ENCODE data around the gene LARGE1. TPM values are rescaled to one million over a fixed set of nuclear protein-coding genes. Genes with fewer than 3 reads are reported as not detected.
A peak's percentile ranks its signal among the peaks of the same experiment; 100 is the strongest.

Gene LARGE1
- total and polyA plus RNA-seq, 2 donors (not counting 1 experiment from before 2014, with no cell fraction given), result 14.1 to 19.2 TPM

GRCh38 chr22:33828302-33828701 is 92.0 kb downstream of the LARGE1 start:
- H3K4me2 ChIP-seq (ENCODE audit: extremely low read depth, insufficient read depth, low read length), result no peak overlapping the region
- no peaks in the 10 kb centered on the region for H3K9me3 ChIP-seq (ENCODE audit: control insufficient read depth, insufficient read depth, low read depth, low read length)
- H4K20me1 ChIP-seq (ENCODE audit: control insufficient read depth, extremely low read depth, insufficient read depth, low read length), result no peaks in the 10 kb centered on the region
- H3K27me3 ChIP-seq (ENCODE audit: control insufficient read depth, insufficient read depth, low read length), result no peaks in the 10 kb centered on the region
- no peak overlapping the region for H3K9ac ChIP-seq (ENCODE audit: insufficient read depth, low read length)
- H3K36me3 ChIP-seq (ENCODE audit: control insufficient read depth, insufficient read depth, low read length), result no peaks in the 10 kb centered on the region
- H3K79me2 ChIP-seq (ENCODE audit: control insufficient read depth, insufficient read depth, low read length), result no peaks in the 10 kb centered on the region
- H3K4me3 ChIP-seq (replicated peaks in 1 of 4; ENCODE audit: control extremely low read depth in 1 of 4, insufficient read depth in 1 of 4, low read depth in 3 of 4, low read length in 4 of 4), result no peak overlapping the region
- no peak for DNase-seq (ENCODE audit: low read depth in 2 of 2)
- peaks cover 4% of the 10 kb centered on the region for H3K4me1 ChIP-seq (ENCODE audit: control insufficient read depth, extremely low read depth, insufficient read depth, low read length)
- no peak overlapping the region for H2AFZ ChIP-seq (ENCODE audit: low read length)
- no peak overlapping the region for H3K27ac ChIP-seq (ENCODE audit: insufficient read depth, low read length)
- TF ChIP-seq CTCF (conservative IDR thresholded peaks at IDR 0.05 in 1 of 2, IDR thresholded peaks at IDR 0.05 in 1 of 2; ENCODE audit: low read depth in 1 of 2, low read length in 2 of 2), result no peak
- no peak for TF ChIP-seq EZH2 (IDR thresholded peaks at IDR 0.05; ENCODE audit: low read length, missing control alignments)

GRCh38 chr22:33825761-33826160 is 94.5 kb downstream of the LARGE1 start:
- H4K20me1 ChIP-seq (ENCODE audit: control insufficient read depth, extremely low read depth, insufficient read depth, low read length), result no peaks in the 10 kb centered on the region
- peaks cover 4% of the 10 kb centered on the region for H3K4me1 ChIP-seq (ENCODE audit: control insufficient read depth, extremely low read depth, insufficient read depth, low read length)
- no peaks in the 10 kb centered on the region for H3K36me3 ChIP-seq (ENCODE audit: control insufficient read depth, insufficient read depth, low read length)
- TF ChIP-seq EZH2 (IDR thresholded peaks at IDR 0.05; ENCODE audit: low read length, missing control alignments) (no peak), CTCF (conservative IDR thresholded peaks at IDR 0.05 in 1 of 2, IDR thresholded peaks at IDR 0.05 in 1 of 2; ENCODE audit: low read depth in 1 of 2, low read length in 2 of 2) (no peak)
- no peak overlapping the region for H3K9ac ChIP-seq (ENCODE audit: insufficient read depth, low read length)
- H2AFZ ChIP-seq (ENCODE audit: low read length), result no peak overlapping the region
- no peak for DNase-seq (ENCODE audit: low read depth in 2 of 2)
- H3K4me3 ChIP-seq (replicated peaks in 1 of 4; ENCODE audit: control extremely low read depth in 1 of 4, insufficient read depth in 1 of 4, low read depth in 3 of 4, low read length in 4 of 4), result no peak overlapping the region
- H3K27me3 ChIP-seq (ENCODE audit: control insufficient read depth, insufficient read depth, low read length), result no peaks in the 10 kb centered on the region
- H3K4me2 ChIP-seq (ENCODE audit: extremely low read depth, insufficient read depth, low read length), result no peak overlapping the region
- H3K9me3 ChIP-seq (ENCODE audit: control insufficient read depth, insufficient read depth, low read depth, low read length), result no peaks in the 10 kb centered on the region
- H3K27ac ChIP-seq (ENCODE audit: insufficient read depth, low read length), result no peak overlapping the region
- H3K79me2 ChIP-seq (ENCODE audit: control insufficient read depth, insufficient read depth, low read length), result no peaks in the 10 kb centered on the region

GRCh38 chr22:33823552-33823951 is 96.7 kb downstream of the LARGE1 start:
- Histone ChIP-seq H3K4me2 (ENCODE audit: extremely low read depth, insufficient read depth, low read length) (no peak overlapping the region), H3K4me1 (ENCODE audit: control insufficient read depth, extremely low read depth, insufficient read depth, low read length) (peaks cover 4% of the 10 kb centered on the region), H3K9ac (ENCODE audit: insufficient read depth, low read length) (no peak overlapping the region), H2AFZ (ENCODE audit: low read length) (no peak overlapping the region), H3K79me2 (ENCODE audit: control insufficient read depth, insufficient read depth, low read length) (no peaks in the 10 kb centered on the region), H3K9me3 (ENCODE audit: control insufficient read depth, insufficient read depth, low read depth, low read length) (no peaks in the 10 kb centered on the region), H3K4me3 (replicated peaks in 1 of 4; ENCODE audit: control extremely low read depth in 1 of 4, insufficient read depth in 1 of 4, low read depth in 3 of 4, low read length in 4 of 4) (no peak overlapping the region), H3K27ac (ENCODE audit: insufficient read depth, low read length) (peak overlapping the region; percentile 15), H4K20me1 (ENCODE audit: control insufficient read depth, extremely low read depth, insufficient read depth, low read length) (no peaks in the 10 kb centered on the region), H3K36me3 (ENCODE audit: control insufficient read depth, insufficient read depth, low read length) (no peaks in the 10 kb centered on the region), H3K27me3 (ENCODE audit: control insufficient read depth, insufficient read depth, low read length) (no peaks in the 10 kb centered on the region)
- peak; percentile 47 to 55 for DNase-seq (ENCODE audit: low read depth in 2 of 2)
- TF ChIP-seq EZH2 (IDR thresholded peaks at IDR 0.05; ENCODE audit: low read length, missing control alignments), result no peak
- TF ChIP-seq CTCF (conservative IDR thresholded peaks at IDR 0.05 in 1 of 2, IDR thresholded peaks at IDR 0.05 in 1 of 2; ENCODE audit: low read depth in 1 of 2, low read length in 2 of 2), result no peak

Measured in fibroblast of lung (primary cell).